Amniotic stem cell (primary cell): ENCODE measurements around the gene UMAD1.
"Not testable (repeated sequence)": the region's sequence is repeated elsewhere in the genome, so short reads cannot be mapped to it uniquely, and the experiment has no call there.

Experiments
- DNase-seq: peaks from one replicate; lab custom pipeline; 2025; lab: John Stamatoyannopoulos, UW

UMAD1 gene

GRCh38 chr7:7798510-7798909 lies 158.0 kb downstream of the UMAD1 start:
- DNase-seq = no peak

DNA sequence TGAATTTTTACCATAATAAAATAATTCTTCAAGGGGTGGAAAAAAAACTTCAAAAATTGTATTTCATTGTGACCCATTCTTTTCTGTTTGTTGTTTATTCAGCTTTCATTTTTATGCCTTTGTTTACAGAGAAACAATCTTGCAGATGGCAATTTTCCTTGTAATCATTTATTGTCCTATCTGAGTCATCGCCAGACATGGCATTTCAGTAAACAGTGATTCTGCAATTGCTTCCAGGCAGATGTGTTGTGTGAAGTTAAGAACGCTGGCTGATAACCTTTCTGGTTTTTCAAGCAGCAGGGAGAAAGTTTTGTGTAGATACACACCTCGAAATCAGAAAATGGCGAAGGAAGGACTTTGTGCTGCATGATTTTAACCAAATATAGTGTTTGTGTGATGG lies 158.6 kb downstream of the UMAD1 start:
- no peak for DNase-seq

DNA sequence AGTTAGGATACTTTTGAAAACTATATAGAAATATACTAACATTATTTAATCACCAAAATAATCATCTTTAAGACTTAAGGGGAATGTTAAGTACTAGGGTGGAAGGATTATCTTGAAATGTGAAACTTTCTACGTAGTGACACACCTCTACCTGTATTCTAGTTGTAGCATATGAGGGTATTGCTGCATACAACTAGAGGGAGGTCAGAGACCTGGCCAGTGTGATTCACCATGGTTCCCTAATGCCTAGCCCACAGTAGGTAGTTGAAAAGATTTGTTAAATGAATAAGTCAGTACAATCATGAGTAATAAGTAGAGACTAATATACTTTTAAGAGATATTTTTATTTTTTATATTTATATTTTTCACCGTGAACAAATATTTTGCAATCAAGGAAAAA lies 162.0 kb downstream of the UMAD1 start:
- no peak for DNase-seq

DNA sequence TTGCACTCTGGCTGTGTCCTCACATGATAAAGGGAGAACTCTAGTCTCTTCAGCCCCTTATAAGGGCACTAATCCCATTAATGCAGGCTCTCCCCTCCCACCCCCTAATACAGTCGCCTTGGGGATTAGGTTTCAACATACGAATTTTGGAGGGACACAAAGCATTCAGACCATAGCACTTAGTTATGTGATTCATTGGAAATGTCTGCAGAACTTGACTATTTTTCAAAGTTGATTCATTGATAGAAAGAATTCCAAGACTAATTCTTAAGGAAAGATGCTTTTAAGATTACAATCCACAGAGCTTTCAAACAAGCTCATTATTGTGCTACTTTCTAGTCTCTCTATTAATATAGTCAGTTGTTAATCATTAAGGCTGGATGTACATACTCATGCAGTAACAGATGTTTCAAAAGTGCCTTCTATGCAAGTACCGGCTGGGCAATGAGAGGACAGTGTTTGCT lies 163.2 kb downstream of the UMAD1 start:
- no peak for DNase-seq

- DNase-seq = not testable (repeated sequence)
Observed at GRCh38 chr7:7804822-7805221, 164.3 kb downstream of the UMAD1 start.

DNA sequence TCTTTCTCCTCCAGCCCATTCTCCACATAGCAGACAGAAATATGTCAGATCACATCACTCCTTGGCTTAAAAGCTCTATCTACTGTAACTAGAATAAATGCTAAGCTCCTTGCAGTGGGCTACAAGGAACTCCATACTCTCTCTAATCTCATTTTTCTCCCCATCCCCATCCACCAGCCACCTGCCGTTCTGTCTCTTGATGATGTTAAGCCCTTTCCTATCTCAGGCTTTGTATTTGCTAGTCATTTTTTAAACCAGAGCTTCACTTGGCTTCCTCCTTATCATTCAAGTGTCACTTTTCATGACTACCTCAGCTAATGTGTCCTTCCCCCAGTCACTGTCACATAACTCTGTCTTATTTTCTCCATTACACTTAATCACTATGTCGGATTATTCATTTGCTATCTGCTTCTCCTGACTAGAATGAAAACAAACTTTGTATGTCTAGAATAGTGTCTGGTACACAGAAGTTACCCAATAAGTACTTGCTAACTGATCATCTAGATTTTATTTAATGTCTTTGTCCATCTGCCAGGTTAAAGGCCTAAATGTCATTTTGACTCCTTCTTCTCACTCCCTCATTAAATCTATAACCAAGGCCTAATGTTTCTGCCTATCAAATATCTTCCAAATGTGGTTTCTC lies 165.1 kb downstream of the UMAD1 start:
- no peak for DNase-seq

DNA sequence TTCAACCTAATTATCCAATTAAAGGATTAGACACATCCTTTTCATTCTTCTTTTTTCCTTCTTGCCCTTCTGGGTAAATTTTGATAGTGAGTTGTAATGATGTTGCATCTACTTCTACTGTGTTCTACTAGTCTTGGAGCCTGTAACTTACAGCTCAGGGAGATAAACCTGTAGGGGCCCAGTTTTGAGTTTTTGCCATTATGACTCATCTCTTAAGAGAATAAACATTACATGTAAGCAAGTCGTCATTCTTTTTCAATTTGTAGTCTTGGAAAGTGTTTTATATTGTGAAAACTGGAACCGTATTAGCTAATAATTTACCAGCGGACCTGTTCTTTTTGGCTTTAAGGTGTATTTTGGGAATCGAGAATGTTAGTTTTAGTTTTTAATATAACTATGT lies 167.6 kb downstream of the UMAD1 start:
- DNase-seq = peak; percentile 7

GRCh38 chr7:7808626-7809025 lies 168.1 kb downstream of the UMAD1 start:
- no peak for DNase-seq

GRCh38 chr7:7810380-7810779 lies 169.8 kb downstream of the UMAD1 start:
- no peak for DNase-seq

GRCh38 chr7:7810826-7811225 lies 170.3 kb downstream of the UMAD1 start:
- no peak for DNase-seq

- no peak for DNase-seq
Observed at GRCh38 chr7:7812112-7812511, 171.6 kb downstream of the UMAD1 start.

GRCh38 chr7:7815395-7815794 lies 174.8 kb downstream of the UMAD1 start:
- no peak for DNase-seq

GRCh38 chr7:7816084-7816483 lies 175.5 kb downstream of the UMAD1 start:
- no peak for DNase-seq

GRCh38 chr7:7816816-7817536 lies 176.4 kb downstream of the UMAD1 start:
- DNase-seq = no peak

DNA sequence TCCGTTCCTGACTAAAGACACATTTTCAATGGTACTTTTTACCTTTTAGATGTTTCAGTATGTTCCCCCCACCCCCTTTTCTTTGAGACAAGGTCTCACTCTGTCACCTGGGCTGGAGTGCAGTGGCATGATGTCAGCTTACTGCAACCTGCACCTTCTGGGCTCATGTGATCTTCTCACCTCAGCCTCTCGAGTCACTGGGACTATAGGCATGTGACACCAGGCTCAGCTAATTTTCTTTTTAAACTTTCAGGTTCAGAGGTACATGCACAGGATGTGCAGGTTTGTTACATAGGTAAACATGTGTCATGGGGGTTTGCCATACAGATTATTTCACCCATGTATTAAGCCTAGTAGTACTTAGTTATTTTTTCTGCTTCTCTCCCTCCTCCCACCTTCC lies 177.2 kb downstream of the UMAD1 start:
- no peak for DNase-seq

GRCh38 chr7:7818179-7818578 lies 177.6 kb downstream of the UMAD1 start:
- not testable (repeated sequence) for DNase-seq

DNA sequence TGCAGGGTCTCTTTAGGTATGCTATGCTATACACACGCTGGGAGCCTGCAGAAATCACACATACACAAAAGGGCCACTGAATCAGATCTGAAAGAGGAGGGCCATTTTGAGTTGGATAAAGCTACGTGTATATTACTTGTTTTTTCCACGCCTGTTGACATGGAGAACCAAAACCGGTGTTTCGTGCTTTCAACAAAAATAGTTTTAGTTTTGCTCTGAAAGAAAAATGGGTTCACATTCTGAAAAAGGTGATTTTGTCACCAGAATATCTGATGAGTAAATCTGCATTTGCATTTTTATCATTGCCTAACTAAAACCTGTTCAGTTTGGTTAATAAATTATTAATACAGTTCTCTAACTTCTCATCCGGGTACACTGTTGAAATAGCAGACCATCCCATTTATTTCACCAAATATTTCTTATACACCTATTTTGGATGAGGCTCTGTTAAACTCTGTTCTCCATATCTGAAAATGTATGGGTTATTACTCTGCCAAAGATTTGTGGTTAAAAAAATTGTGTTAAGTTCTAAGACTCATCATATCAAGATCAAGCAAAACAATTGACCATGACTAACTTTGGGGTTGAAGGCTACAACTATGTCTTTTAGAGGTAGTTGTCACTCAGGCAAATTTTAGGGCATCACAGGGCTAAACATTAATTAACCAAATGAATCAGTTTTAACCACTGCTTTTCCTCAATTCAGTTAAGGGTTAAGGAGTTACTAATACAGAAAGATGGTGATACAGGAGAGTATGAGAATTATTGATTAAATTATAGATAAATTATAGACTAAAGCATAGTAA lies 179.1 kb downstream of the UMAD1 start:
- no peak for DNase-seq

- no peak for DNase-seq
Observed at GRCh38 chr7:7820409-7820808, 179.9 kb downstream of the UMAD1 start.

- no peak for DNase-seq
Observed at GRCh38 chr7:7820939-7821338, 180.4 kb downstream of the UMAD1 start.

DNA sequence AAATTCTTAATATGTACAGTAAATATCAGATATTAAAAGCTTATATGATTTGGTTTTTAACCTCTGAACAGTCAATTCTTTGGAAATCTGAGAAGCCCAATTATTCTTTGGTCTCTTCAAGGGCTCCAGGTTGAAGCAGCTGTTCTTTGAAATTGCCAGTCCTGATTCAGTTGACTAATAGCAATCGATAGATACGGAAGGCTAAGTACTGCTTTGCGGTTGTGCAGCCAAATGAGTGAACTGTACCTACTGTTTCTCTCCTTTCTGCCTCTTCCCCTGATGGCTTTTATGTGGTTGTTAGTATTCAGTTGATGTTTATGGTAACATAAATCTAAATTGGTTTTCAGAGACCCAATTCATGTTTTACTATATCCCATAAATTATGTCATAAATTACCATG lies 181.0 kb downstream of the UMAD1 start:
- no peak for DNase-seq

DNA sequence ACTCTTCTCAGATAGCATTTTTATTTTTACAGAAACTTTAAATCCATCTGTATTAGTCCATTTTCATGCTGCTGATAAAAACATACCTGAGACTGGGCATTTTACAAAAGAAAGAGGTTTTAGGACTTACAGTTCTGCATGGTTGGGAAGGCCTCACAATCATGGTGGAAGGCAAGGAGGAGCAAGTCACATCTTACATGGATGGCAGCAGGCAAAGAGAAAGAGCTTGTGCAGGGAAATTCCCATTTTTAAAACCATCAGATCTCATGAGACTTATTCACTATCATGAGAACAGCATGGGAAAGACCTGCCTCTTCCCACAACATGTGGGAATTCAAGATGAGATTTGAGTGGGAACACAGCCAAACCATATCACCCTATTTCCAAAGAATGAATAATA lies 184.7 kb downstream of the UMAD1 start:
- DNase-seq = not testable (repeated sequence)

DNA sequence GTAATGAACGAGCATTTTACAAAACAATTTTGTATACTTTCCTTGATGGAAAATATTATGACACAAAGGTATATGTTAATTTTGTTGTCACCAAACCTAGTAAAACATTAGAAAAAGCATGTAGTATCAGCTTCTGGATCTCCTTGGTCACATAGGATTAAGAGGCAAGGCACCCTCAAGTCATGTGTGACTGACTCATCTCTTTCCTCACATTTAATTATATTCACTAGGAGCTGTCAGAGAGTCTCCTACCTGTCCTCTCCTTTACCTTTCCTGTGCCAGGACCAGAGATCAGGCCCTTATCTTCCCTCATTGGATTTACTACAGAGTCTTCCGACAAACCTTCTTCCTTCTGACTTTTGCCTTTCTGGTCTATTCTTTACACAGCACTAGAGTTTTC lies 189.1 kb downstream of the UMAD1 start:
- no peak for DNase-seq
